ENCODE data around the gene CYP4F22. TPM values are rescaled to one million over a fixed set of nuclear protein-coding genes. Genes with fewer than 3 reads are reported as not detected.

The CYP4F22 gene
- total and polyA plus RNA-seq, 2 of the 8 experiments (the other 6 are each of a cell fraction or from before 2014, with no cell fraction given) = not detected

DNA sequence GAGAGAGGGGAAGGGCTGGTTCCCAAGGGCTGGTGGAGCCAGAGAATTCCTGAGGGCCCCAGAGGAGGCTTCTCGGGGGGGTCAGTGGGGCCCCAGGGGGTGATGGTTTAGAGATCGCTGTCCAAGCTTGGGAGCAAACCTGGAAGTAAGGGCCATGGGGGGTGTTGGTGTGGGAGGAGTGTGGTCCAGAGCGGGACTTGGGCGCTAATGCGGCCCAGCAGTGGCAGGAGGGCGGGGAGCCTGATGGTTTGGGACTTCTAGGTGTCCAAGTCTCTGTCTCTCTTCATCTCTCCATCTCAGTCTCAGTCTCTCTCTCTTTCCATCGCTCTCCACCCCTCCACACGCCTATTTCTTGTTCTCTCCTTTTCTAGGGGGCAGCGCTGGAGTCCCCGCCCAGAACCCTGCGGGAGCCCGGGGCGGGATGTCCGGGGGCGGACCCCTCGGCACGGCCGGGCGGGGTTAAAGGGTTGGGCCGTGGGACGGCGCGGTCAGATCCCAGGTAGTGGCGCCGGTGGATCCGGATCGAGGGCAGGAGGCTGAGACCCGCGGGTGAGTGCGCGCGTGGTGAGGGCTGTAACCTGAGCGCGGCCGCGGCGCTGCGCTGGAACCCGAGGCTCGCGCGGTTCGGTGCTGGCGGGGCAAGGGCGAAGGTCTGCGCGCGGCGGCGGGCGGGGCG, at the start of gene CYP4F22 (continued):
- TF ChIP-seq, protein P1, sequence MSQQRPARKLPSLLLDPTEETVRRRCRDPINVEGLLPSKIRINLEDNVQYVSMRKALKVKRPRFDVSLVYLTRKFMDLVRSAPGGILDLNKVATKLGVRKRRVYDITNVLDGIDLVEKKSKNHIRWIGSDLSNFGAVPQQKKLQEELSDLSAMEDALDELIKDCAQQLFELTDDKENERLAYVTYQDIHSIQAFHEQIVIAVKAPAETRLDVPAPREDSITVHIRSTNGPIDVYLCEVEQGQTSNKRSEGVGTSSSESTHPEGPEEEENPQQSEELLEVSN (IDR thresholded peaks at IDR 0.05) = no peak
- TF ChIP-seq, protein P2, sequence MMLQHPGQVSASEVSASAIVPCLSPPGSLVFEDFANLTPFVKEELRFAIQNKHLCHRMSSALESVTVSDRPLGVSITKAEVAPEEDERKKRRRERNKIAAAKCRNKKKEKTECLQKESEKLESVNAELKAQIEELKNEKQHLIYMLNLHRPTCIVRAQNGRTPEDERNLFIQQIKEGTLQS (IDR thresholded peaks at IDR 0.05; ENCODE audit: insufficient read depth, low read depth, low read length) = no peak
- TF ChIP-seq, protein P3, sequence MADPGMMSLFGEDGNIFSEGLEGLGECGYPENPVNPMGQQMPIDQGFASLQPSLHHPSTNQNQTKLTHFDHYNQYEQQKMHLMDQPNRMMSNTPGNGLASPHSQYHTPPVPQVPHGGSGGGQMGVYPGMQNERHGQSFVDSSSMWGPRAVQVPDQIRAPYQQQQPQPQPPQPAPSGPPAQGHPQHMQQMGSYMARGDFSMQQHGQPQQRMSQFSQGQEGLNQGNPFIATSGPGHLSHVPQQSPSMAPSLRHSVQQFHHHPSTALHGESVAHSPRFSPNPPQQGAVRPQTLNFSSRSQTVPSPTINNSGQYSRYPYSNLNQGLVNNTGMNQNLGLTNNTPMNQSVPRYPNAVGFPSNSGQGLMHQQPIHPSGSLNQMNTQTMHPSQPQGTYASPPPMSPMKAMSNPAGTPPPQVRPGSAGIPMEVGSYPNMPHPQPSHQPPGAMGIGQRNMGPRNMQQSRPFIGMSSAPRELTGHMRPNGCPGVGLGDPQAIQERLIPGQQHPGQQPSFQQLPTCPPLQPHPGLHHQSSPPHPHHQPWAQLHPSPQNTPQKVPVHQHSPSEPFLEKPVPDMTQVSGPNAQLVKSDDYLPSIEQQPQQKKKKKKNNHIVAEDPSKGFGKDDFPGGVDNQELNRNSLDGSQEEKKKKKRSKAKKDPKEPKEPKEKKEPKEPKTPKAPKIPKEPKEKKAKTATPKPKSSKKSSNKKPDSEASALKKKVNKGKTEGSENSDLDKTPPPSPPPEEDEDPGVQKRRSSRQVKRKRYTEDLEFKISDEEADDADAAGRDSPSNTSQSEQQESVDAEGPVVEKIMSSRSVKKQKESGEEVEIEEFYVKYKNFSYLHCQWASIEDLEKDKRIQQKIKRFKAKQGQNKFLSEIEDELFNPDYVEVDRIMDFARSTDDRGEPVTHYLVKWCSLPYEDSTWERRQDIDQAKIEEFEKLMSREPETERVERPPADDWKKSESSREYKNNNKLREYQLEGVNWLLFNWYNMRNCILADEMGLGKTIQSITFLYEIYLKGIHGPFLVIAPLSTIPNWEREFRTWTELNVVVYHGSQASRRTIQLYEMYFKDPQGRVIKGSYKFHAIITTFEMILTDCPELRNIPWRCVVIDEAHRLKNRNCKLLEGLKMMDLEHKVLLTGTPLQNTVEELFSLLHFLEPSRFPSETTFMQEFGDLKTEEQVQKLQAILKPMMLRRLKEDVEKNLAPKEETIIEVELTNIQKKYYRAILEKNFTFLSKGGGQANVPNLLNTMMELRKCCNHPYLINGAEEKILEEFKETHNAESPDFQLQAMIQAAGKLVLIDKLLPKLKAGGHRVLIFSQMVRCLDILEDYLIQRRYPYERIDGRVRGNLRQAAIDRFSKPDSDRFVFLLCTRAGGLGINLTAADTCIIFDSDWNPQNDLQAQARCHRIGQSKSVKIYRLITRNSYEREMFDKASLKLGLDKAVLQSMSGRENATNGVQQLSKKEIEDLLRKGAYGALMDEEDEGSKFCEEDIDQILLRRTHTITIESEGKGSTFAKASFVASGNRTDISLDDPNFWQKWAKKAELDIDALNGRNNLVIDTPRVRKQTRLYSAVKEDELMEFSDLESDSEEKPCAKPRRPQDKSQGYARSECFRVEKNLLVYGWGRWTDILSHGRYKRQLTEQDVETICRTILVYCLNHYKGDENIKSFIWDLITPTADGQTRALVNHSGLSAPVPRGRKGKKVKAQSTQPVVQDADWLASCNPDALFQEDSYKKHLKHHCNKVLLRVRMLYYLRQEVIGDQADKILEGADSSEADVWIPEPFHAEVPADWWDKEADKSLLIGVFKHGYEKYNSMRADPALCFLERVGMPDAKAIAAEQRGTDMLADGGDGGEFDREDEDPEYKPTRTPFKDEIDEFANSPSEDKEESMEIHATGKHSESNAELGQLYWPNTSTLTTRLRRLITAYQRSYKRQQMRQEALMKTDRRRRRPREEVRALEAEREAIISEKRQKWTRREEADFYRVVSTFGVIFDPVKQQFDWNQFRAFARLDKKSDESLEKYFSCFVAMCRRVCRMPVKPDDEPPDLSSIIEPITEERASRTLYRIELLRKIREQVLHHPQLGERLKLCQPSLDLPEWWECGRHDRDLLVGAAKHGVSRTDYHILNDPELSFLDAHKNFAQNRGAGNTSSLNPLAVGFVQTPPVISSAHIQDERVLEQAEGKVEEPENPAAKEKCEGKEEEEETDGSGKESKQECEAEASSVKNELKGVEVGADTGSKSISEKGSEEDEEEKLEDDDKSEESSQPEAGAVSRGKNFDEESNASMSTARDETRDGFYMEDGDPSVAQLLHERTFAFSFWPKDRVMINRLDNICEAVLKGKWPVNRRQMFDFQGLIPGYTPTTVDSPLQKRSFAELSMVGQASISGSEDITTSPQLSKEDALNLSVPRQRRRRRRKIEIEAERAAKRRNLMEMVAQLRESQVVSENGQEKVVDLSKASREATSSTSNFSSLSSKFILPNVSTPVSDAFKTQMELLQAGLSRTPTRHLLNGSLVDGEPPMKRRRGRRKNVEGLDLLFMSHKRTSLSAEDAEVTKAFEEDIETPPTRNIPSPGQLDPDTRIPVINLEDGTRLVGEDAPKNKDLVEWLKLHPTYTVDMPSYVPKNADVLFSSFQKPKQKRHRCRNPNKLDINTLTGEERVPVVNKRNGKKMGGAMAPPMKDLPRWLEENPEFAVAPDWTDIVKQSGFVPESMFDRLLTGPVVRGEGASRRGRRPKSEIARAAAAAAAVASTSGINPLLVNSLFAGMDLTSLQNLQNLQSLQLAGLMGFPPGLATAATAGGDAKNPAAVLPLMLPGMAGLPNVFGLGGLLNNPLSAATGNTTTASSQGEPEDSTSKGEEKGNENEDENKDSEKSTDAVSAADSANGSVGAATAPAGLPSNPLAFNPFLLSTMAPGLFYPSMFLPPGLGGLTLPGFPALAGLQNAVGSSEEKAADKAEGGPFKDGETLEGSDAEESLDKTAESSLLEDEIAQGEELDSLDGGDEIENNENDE (IDR thresholded peaks at IDR 0.05; ENCODE audit: insufficient replicate concordance, low read length) = no peak
- TF ChIP-seq CBX5 (IDR thresholded peaks at IDR 0.05; ENCODE audit: low read depth, low read length) = no peak
- TF ChIP-seq EP300 (IDR thresholded peaks at IDR 0.05; ENCODE audit: borderline replicate concordance in 1 of 2, low read depth in 2 of 2, low read length in 2 of 2) = no peak
- TF ChIP-seq SP1 (IDR thresholded peaks at IDR 0.05; ENCODE audit: low read depth, low read length) = no peak
- no peak for TF ChIP-seq CTBP2 (IDR thresholded peaks at IDR 0.05; ENCODE audit: borderline replicate concordance, insufficient read depth, insufficient read length, low read length)
